HG03457 (cell line): ENCODE measurements around the gene CCR4.
"Not testable (repeated sequence)": the region's sequence is repeated elsewhere in the genome, so short reads cannot be mapped to it uniquely, and the experiment has no call there.

Source experiments
- ATAC-seq: cut with Tn5 transposase; IDR thresholded peaks from one replicate; pipeline ENCODE4 v1.9.1; 2021; ENCODE audit warnings: moderate number of reproducible peaks; ENCODE audit not compliant: unreplicated experiment

The CCR4 gene

GRCh38 chr3:32951410-32951811 is at the start of gene CCR4:
Gene CCR4, plus strand, starts transcription at chr3:32951644. Its CDS starts 1,779 bp downstream, at chr3:32953423.
- no peak for ATAC-seq

- peak; percentile 61 for ATAC-seq
Observed at GRCh38 chr3:32902887-32903371, 48.5 kb upstream of the CCR4 start.

- no peak for ATAC-seq
Observed at GRCh38 chr3:32903953-32904352, 47.5 kb upstream of the CCR4 start.

- ATAC-seq: no peak
Observed at GRCh38 chr3:32909999-32910398, 41.4 kb upstream of the CCR4 start.

GRCh38 chr3:32910954-32911353 is 40.5 kb upstream of the CCR4 start:
- no peak for ATAC-seq

- no peak for ATAC-seq
Observed at GRCh38 chr3:32912046-32912445, 39.4 kb upstream of the CCR4 start.

- ATAC-seq: no peak
Observed at GRCh38 chr3:32913790-32914446, 37.5 kb upstream of the CCR4 start.

- ATAC-seq: no peak
Observed at GRCh38 chr3:32919920-32920319, 31.5 kb upstream of the CCR4 start.

- no peak for ATAC-seq
Observed at GRCh38 chr3:32922078-32922477, 29.4 kb upstream of the CCR4 start.

- no peak for ATAC-seq
Observed at GRCh38 chr3:32930161-32930560, 21.3 kb upstream of the CCR4 start.

- not testable (repeated sequence) for ATAC-seq
Observed at GRCh38 chr3:32931273-32931672, 20.2 kb upstream of the CCR4 start.

GRCh38 chr3:32934150-32934742 is 17.2 kb upstream of the CCR4 start:
- no peak for ATAC-seq

- no peak for ATAC-seq
Observed at GRCh38 chr3:32937331-32937730, 14.1 kb upstream of the CCR4 start.

GRCh38 chr3:32939531-32940284 is 11.7 kb upstream of the CCR4 start:
- ATAC-seq: not testable (repeated sequence)

- no peak for ATAC-seq
Observed at GRCh38 chr3:32940726-32941125, 10.7 kb upstream of the CCR4 start.

- no peak for ATAC-seq
Observed at GRCh38 chr3:32945136-32945535, 6.3 kb upstream of the CCR4 start.

GRCh38 chr3:32945598-32945997 is 5.8 kb upstream of the CCR4 start:
- ATAC-seq: not testable (repeated sequence)

GRCh38 chr3:32946973-32947788 is 4.3 kb upstream of the CCR4 start:
- ATAC-seq: no peak

GRCh38 chr3:32947789-32948238 is 3.6 kb upstream of the CCR4 start:
- ATAC-seq: peak; percentile 83

GRCh38 chr3:32948625-32949445 is 2.6 kb upstream of the CCR4 start:
- no peak for ATAC-seq
